K562 (cell line): ENCODE data around the gene MAPK4. TPM values are rescaled to one million over a fixed set of nuclear protein-coding genes. Genes with fewer than 3 reads are reported as not detected.

ENCODE experiments used
- ATAC-seq: fragments of 200-7000 bp; cut with Tn5 transposase; 3 replicates; pipeline ENCODE4 v1.9.1; 2020; ENCODE audit warnings: moderate library complexity
- BruUV-seq: library from RNA; stranded (reverse); fragments of 400-500 nt; replicated peaks from 2 replicates; lab custom pipeline; 2021; lab: Mats Ljungman, UMichigan
- CTCF ChIA-PET: fragments of 300-600 bp; formaldehyde crosslinking; extraction: SDS; loops from one replicate; lab custom pipeline; 2021; ENCODE audit warnings: low intra/inter-chr PET ratio; lab: Yijun Ruan, JAX
- POLR2A ChIA-PET: fragments of 300-600, 350-650 bp; sonication (Branson Sonifier 250); formaldehyde crosslinking; extraction: SDS; loops from one replicate; lab custom pipeline; 2021; ENCODE audit warnings: antibody characterized with exemption, inconsistent platforms; lab: Yijun Ruan, JAX
- DNase-seq, 4 experiments: peaks; one replicate each; pipeline versions ENCODE4 v3.0.0 to v3.0.0-alpha.2; 2011 to 2018; ENCODE audit warnings: low spot score in 3 of 4, mixed read lengths in 3 of 4; ENCODE audit errors: extremely low read depth in 1 of 4
- FAIRE-seq: peaks from 2 replicates; lab custom pipeline; 2011; peaks lifted over from hg19 to GRCh38; lab: Jason Lieb, UNC
- H2AFZ ChIP-seq: 2 replicates; pipeline ENCODE4 v1.6.0; 2011; ENCODE audit warnings: low read depth, low read length, control low read depth, inconsistent platforms
- H3K27ac ChIP-seq: fragments of 200-600 bp; 3 replicates; pipeline ENCODE4 v1.8.0; 2011; ENCODE audit warnings: low read depth, mild to moderate bottlenecking, control low read depth, inconsistent platforms, low read length, moderate library complexity, mixed read lengths; ENCODE audit errors: extremely low read depth
- H3K27me3 ChIP-seq, 2 experiments: fragments of 300-600 bp in 1 of 2; 2 replicates in 1 of 2; 3 replicates in 1 of 2; pipeline versions ENCODE4 v1.6.0 to v1.8.0; 2011; ENCODE audit warnings: inconsistent platforms in 2 of 2, low read length in 2 of 2, mild to moderate bottlenecking in 1 of 2, mixed read lengths in 1 of 2, moderate library complexity in 1 of 2; ENCODE audit not compliant: control insufficient read depth in 2 of 2, insufficient read depth in 2 of 2
- H3K36me3 ChIP-seq: fragments of 300-600 bp; 3 replicates; pipeline ENCODE4 v1.8.0; 2011; ENCODE audit warnings: mild to moderate bottlenecking, low read length, inconsistent platforms; ENCODE audit not compliant: control insufficient read depth, insufficient read depth
- H3K4me1 ChIP-seq, 2 experiments: fragments of 200-600 bp in 1 of 2; replicated peaks in 1 of 2; 2 replicates in 1 of 2; 3 replicates in 1 of 2; pipeline versions ENCODE4 v1.5.1 to v1.8.0; 2011; ENCODE audit warnings: inconsistent platforms in 2 of 2, low read length in 2 of 2, mild to moderate bottlenecking in 1 of 2, mixed read lengths in 1 of 2, moderate library complexity in 1 of 2; ENCODE audit not compliant: control insufficient read depth in 2 of 2, insufficient read depth in 2 of 2
- H3K4me2 ChIP-seq: 2 replicates; pipeline ENCODE4 v1.6.1; 2011; ENCODE audit warnings: low read length, control low read depth, inconsistent platforms, mixed read lengths; ENCODE audit not compliant: insufficient read depth
- H3K4me3 ChIP-seq: fragments of 200-600 bp; sonication (generic), shearing (Covaris generic); 2 replicates; pipeline ENCODE4 v1.5.1; 2016; ENCODE audit warnings: control low read depth, inconsistent platforms
- H3K79me2 ChIP-seq: fragments of 200-600 bp; 3 replicates; pipeline ENCODE4 v1.8.0; 2011; ENCODE audit warnings: low read length, inconsistent platforms; ENCODE audit not compliant: control insufficient read depth, insufficient read depth
- H3K9ac ChIP-seq, 2 experiments: 2 replicates each; pipeline versions ENCODE4 v1.6.0 to v1.6.1; 2011; ENCODE audit warnings: low read depth in 2 of 2, low read length in 2 of 2, control low read depth in 1 of 2, inconsistent platforms in 1 of 2, mild to moderate bottlenecking in 1 of 2, mixed read lengths in 1 of 2; ENCODE audit not compliant: insufficient read depth in 1 of 2
- H3K9me1 ChIP-seq: one replicate; pipeline ENCODE4 v1.6.0; 2011; ENCODE audit warnings: inconsistent platforms, mild to moderate bottlenecking, low read length, moderate library complexity; ENCODE audit not compliant: control insufficient read depth, insufficient read depth
- H3K9me3 ChIP-seq: replicated peaks from 2 replicates; pipeline ENCODE4 v1.5.1; 2011; ENCODE audit warnings: low read depth, low read length, inconsistent platforms; ENCODE audit not compliant: control insufficient read depth, insufficient read depth
- H4K20me1 ChIP-seq: replicated peaks from 2 replicates; pipeline ENCODE4 v1.6.1; 2011; ENCODE audit warnings: low read length, inconsistent platforms, mixed read lengths; ENCODE audit not compliant: control insufficient read depth, insufficient read depth
- CSDE1 ChIP-seq, 2 experiments: fragments of 450-650 bp; IDR thresholded peaks; 2 replicates each; pipeline ENCODE4 v1.6.1; 2016; ENCODE audit warnings: mild to moderate bottlenecking in 1 of 2
- HMGN3 ChIP-seq: IDR thresholded peaks from 2 replicates; pipeline ENCODE4 v1.6.1; 2011; ENCODE audit warnings: borderline replicate concordance, low read depth, mild to moderate bottlenecking, mixed read lengths, low read length; ENCODE audit not compliant: insufficient read length; ENCODE audit errors: extremely low read depth
- MNT ChIP-seq, 2 experiments: fragments of 450-650 bp; conservative IDR thresholded peaks; 2 replicates each; pipeline ENCODE4 v1.6.1; 2017; ENCODE audit warnings: mild to moderate bottlenecking in 2 of 2, moderate library complexity in 2 of 2
- PRPF4 ChIP-seq: fragments of 200-400 bp; formaldehyde crosslinking; IDR thresholded peaks from one replicate; pipeline ENCODE4 v1.6.1; 2017; ENCODE audit warnings: low read length, low read depth, mild to moderate bottlenecking; ENCODE audit not compliant: insufficient read depth, poor library complexity, severe bottlenecking
- ZFP36 ChIP-seq: fragments of 150-350 bp; IDR thresholded peaks from 2 replicates; pipeline ENCODE4 v1.6.1; 2018; ENCODE audit warnings: low read length, low read depth; ENCODE audit not compliant: partially characterized antibody
- ZKSCAN3 ChIP-seq: fragments of 250-450 bp; sonication (Bioruptor Pico); IDR thresholded peaks from 2 replicates; pipeline ENCODE4 v1.4.0; 2020
- ZNF431 ChIP-seq: sonication (generic); formaldehyde crosslinking; IDR thresholded peaks from 2 replicates; pipeline ENCODE4 v1.8.0; 2022; ENCODE audit warnings: mild to moderate bottlenecking, missing genetic modification reagents
- WGBS: fragments of 100-300 bp; shearing (Covaris generic); methylation state at CpG from one replicate; pipeline ENCODE4 v1.1.6; 2016; ENCODE audit warnings: low coverage, mixed read lengths; ENCODE audit not compliant: insufficient coverage; ENCODE audit errors: missing lambda C conversion rate; 5-methylcytosine and 5-hydroxymethylcytosine counted together
- in situ Hi-C: fragments of 300-500 bp; cut with MboI; formaldehyde crosslinking; loops from 4 replicates; pipeline ENCODE4 v1.15.0; 2018; ENCODE audit warnings: inconsistent platforms, mixed read lengths
- intact Hi-C: fragments of 100-400 bp; cut with micrococcal nuclease; formaldehyde crosslinking; loops from 2 replicates; pipeline ENCODE4 v1.14.2; 2022
- polyA plus RNA-seq, 8 experiments: library from polyadenylated mRNA; depleted of rRNA in 4 of 8; stranded (reverse) in 5 of 8; unstranded in 3 of 8; fragments of >200 nt; fragmentation: Nextera tagmentation in 2 of 8; fragmentation: Illumina TruSeq in 1 of 8; extraction: Ambion mirVana in 2 of 8; extraction: Trizol in 1 of 8; gene quantifications; 2 replicates each; pipeline versions ENCODE4 v1.2.1 to v1.2.3, GENCODE V29; 2011 to 2014; ENCODE audit warnings: inconsistent platforms in 1 of 8, missing spikeins in 1 of 8
- total RNA-seq, 7 experiments: library from RNA; depleted of rRNA in 6 of 7; stranded (reverse); fragments of >200 nt in 6 of 7; fragmentation: Illumina TruSeq in 2 of 7; extraction: Trizol in 2 of 7; gene quantifications; 2 replicates each; pipeline versions ENCODE4 v1.2.1 to v1.2.3, GENCODE V29; 2011 to 2021; ENCODE audit warnings: low replicate concordance in 1 of 7

The MAPK4 gene
- total and polyA plus RNA-seq, 9 of the 15 experiments (the other 6 are each of a cell fraction or from before 2014, with no cell fraction given) = not detected

DNA sequence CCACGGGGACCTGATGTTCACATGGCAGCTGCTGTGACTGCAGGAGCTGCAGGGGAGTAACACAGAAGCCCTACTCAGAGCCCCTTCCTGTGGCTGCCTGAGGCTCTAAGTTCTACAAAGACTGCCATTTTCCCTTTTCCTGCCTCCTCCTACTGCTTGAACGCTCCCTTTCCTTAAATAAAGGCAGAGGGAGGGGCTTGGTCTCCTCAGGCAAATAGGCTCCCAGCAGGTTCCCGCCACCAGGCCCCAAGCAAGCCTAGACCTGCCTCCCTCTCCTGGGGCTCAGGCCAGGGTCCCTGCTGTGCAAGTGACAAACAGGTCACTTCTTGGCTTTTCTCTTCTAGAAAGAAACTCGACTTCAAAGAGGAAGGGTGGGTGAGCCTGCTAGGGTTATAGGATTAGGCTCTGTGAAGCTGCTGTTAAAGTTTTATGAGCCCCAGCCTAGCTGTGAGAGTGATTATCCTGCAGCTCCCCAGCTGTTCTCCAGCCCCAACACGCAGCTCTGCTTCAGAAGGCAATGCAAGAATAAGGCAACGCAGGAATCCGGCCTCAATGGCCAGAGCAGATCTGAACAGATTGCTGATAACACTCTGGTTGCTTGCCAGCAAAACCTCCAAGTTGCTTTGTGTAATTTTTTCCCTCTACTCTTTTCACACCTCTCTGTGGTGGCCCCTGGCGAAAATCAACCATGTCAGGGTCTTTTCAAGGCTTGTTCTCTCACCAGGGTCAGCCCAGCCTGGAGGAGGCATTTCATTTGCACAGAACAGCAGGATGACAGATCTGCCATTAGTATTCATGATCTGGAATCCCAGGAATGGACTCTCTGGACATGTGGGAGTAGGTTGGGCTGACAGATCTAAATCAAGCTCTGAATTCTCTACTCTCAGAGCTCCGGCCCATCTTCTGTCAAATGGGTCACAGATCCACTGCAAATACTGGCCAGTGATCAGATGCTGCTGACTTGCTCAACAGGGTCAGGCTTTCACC is 188.6 kb downstream of the MAPK4 start:
- intact Hi-C loops (no loop called here), in situ Hi-C loops (no loop called here)
- H3K4me2 ChIP-seq = no peak overlapping the region
- H3K4me3 ChIP-seq = no peak overlapping the region
- no peaks in the 10 kb centered on the region for H3K79me2 ChIP-seq
- H3K9me3 ChIP-seq = no peaks in the 10 kb centered on the region
- no peak for ATAC-seq
- POLR2A ChIA-PET = no interaction called here
- DNase-seq = no peak
- H3K9ac ChIP-seq = no peak overlapping the region
- H3K9me1 ChIP-seq = no peaks in the 10 kb centered on the region
- peaks cover 0 to 12% of the 10 kb centered on the region in 2 experiments; a peak in 1 of 5 replicates for H3K27me3 ChIP-seq
- no peaks in the 10 kb centered on the region for H3K36me3 ChIP-seq
- H3K27ac ChIP-seq = no peak overlapping the region
- H2AFZ ChIP-seq = no peak overlapping the region
- 0% methylated on average over 9 of the region's 9 CpGs for WGBS
- H4K20me1 ChIP-seq = no peaks in the 10 kb centered on the region
- no peak for FAIRE-seq
- CTCF ChIA-PET = no interaction called here
- H3K4me1 ChIP-seq = no peaks in the 10 kb centered on the region
- TF ChIP-seq ZFP36 (no peak), CSDE1 (IDR thresholded peaks at IDR 0.05) (no peak)
- no TSS peak for BruUV-seq

- no peak overlapping the region for H3K27ac ChIP-seq
- H3K4me2 ChIP-seq = no peak overlapping the region
- H4K20me1 ChIP-seq = no peaks in the 10 kb centered on the region
- no peaks in the 10 kb centered on the region for H3K36me3 ChIP-seq
- DNase-seq (no peak), ATAC-seq (no peak)
- no TSS peak for BruUV-seq
- 4% methylated on average over 5 of the region's 5 CpGs for WGBS
- no peaks in the 10 kb centered on the region for H3K9me3 ChIP-seq
- TF ChIP-seq HMGN3 = no peak
- no peak for TF ChIP-seq MNT (conservative IDR thresholded peaks at IDR 0.05)
- TF ChIP-seq ZKSCAN3 = no peak
- no peak for TF ChIP-seq ZNF431 (CRISPR knock-in tag)
- TF ChIP-seq PRPF4 = no peak
- TF ChIP-seq, all 486 proteins: peak for 0
- no peak overlapping the region for H3K9ac ChIP-seq
- no peak overlapping the region for H2AFZ ChIP-seq
- FAIRE-seq = no peak
- ChIA-PET CTCF (no interaction called here), POLR2A (interaction anchor here (0.6 kb wide), 1 partner anchor 358 kb away, joined by 3 read pairs; no protein-coding TSS in a partner anchor)
- peaks cover 0 to 12% of the 10 kb centered on the region in 2 experiments; a peak in 1 of 5 replicates for H3K27me3 ChIP-seq
- no peak overlapping the region for H3K4me3 ChIP-seq
- H3K79me2 ChIP-seq = no peaks in the 10 kb centered on the region
- in situ Hi-C loops (no loop called here), intact Hi-C loops (no loop called here)
- H3K4me1 ChIP-seq = no peaks in the 10 kb centered on the region
- no peaks in the 10 kb centered on the region for H3K9me1 ChIP-seq
These were observed 189.5 kb downstream of the MAPK4 start for GRCh38 chr18:50749421-50749820.
